GM19023 (cell line): Measurements from ENCODE around the gene RNF213.
A peak's percentile ranks its signal among the peaks of the same experiment; 100 is the strongest.
"Not testable (repeated sequence)": the region's sequence is repeated elsewhere in the genome, so short reads cannot be mapped to it uniquely, and the experiment has no call there.

Experiments used
- ATAC-seq: cut with Tn5 transposase; IDR thresholded peaks from one replicate; pipeline ENCODE4 v1.9.1; 2021; ENCODE audit warnings: mild to moderate bottlenecking, moderate library complexity; ENCODE audit not compliant: unreplicated experiment

RNF213 gene

GRCh38 chr17:80408872-80409271, 148.2 kb downstream of the RNF213 start:
- no peak for ATAC-seq

GRCh38 chr17:80409626-80410025, 149.0 kb downstream of the RNF213 start:
- no peak for ATAC-seq

- not testable (repeated sequence) for ATAC-seq
Observed at GRCh38 chr17:80410441-80411087, 149.9 kb downstream of the RNF213 start.

- no peak for ATAC-seq
Observed at GRCh38 chr17:80413771-80414507, 153.3 kb downstream of the RNF213 start.

- ATAC-seq, result no peak
Observed at GRCh38 chr17:80414508-80414802, 153.8 kb downstream of the RNF213 start.

GRCh38 chr17:80414803-80415625, 154.4 kb downstream of the RNF213 start, which contains the start of gene ENDOV:
TSS of gene ENDOV (plus strand) at chr17:80415167. CDS start at chr17:80415195, 28 bp downstream.
- ATAC-seq, result peak; percentile 88

- peak; percentile 21 for ATAC-seq
Observed at GRCh38 chr17:80415626-80416137, 155.0 kb downstream of the RNF213 start.

- ATAC-seq, result no peak
Observed at GRCh38 chr17:80416260-80416939, 155.7 kb downstream of the RNF213 start.

- ATAC-seq, result no peak
Observed at GRCh38 chr17:80416940-80417293, 156.3 kb downstream of the RNF213 start.

GRCh38 chr17:80418589-80418988, 157.9 kb downstream of the RNF213 start:
- ATAC-seq, result no peak

GRCh38 chr17:80419255-80419654, 158.6 kb downstream of the RNF213 start:
- no peak for ATAC-seq

GRCh38 chr17:80421381-80422090, 160.9 kb downstream of the RNF213 start:
- no peak for ATAC-seq

GRCh38 chr17:80422276-80422675, 161.6 kb downstream of the RNF213 start:
- ATAC-seq, result no peak

GRCh38 chr17:80422981-80423380, 162.3 kb downstream of the RNF213 start:
- ATAC-seq, result no peak

GRCh38 chr17:80423536-80424225, 163.0 kb downstream of the RNF213 start:
- no peak for ATAC-seq

GRCh38 chr17:80424261-80424660, 163.6 kb downstream of the RNF213 start:
- ATAC-seq, result no peak

- ATAC-seq, result no peak
Observed at GRCh38 chr17:80424878-80425765, 164.5 kb downstream of the RNF213 start.

- ATAC-seq, result no peak
Observed at GRCh38 chr17:80425835-80426426, 165.3 kb downstream of the RNF213 start.
